T-helper 2 cell treated with Interferon-gamma antibody and Interleukin-4, amounts not matched to agents 5 μg/mL and 100 μg/mL, for 36 hours (primary cell): ENCODE data around the gene SLC6A4.
A peak's percentile ranks its signal among the peaks of the same experiment; 100 is the strongest.

Experiments used
- DNase-seq: peaks from one replicate; pipeline ENCODE4 v3.0.0; 2021; ENCODE audit warnings: low spot score
- H3K27ac Mint-ChIP-seq: one replicate; pipeline ENCODE4 v1.8.0; 2021; ENCODE audit warnings: mild to moderate bottlenecking, mixed read lengths
- H3K27me3 Mint-ChIP-seq: one replicate; pipeline ENCODE4 v1.8.0; 2021; ENCODE audit warnings: low read depth, mixed read lengths
- H3K36me3 Mint-ChIP-seq: one replicate; pipeline ENCODE4 v1.8.0; 2021; ENCODE audit warnings: low read depth, mixed read lengths
- H3K4me1 Mint-ChIP-seq: one replicate; pipeline ENCODE4 v1.8.0; 2021; ENCODE audit warnings: low read depth, mixed read lengths
- H3K4me3 Mint-ChIP-seq: one replicate; pipeline ENCODE4 v1.8.0; 2022; ENCODE audit warnings: mild to moderate bottlenecking, moderate library complexity, mixed read lengths
- H3K9me3 Mint-ChIP-seq: one replicate; pipeline ENCODE4 v1.8.0; 2021; ENCODE audit warnings: mixed read lengths

Gene SLC6A4

DNA sequence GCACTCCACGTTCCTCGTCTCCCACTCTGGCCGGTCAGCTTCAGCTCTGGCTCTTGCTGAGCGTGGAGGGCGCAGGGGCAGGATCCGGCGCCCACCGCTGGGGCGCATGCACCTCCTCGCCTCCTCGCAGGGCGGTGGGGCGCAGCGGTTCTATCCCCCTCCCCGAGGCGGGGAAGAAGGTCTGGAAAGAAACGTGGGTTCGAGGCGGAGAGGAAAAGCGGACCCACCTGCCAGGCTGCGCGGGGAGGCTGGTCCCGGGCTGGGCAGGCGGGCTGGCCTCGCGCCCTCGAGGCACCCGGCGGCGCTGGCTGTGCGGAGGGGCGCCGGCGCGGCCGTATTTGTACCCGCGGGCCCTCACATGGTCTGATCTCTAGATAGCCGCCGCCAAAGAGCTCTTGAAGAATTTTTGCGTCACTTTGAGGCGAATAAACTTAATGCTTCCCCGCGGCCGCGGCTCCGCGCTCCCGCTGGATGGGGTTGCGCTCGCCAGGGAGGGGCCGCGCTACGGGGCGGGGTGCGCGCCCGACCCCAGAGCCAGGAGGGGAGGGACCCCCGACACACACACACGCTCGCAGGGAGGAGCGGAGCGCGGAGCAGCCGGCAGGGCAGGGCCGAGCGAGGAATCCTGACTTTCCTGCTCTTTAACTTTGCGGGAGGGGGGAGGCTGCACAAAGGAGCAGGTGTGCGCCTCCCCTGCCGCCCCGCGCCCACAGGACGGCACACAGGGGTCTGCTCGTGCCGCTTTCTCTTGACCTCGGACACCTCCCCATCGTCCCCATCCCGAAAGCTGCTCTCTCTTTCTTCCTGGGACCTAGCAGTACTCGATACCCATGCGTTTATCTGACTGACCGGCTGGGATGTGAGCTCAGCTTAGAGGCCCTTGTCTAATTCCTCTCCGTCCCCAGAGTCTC lies at the start of gene SLC6A4:
Gene SLC6A4, minus strand, starts transcription at position 312 of the 911 bp plus-strand sequence. CDS start 13,739 bp downstream, outside the sequence.
- Mint-ChIP-seq H3K4me1 (peaks cover 13% of the 10 kb centered on the region), H3K4me3 (peak within 1 kb of the TSS; percentile 82), H3K27ac (no peak within 1 kb of the TSS), H3K27me3 (peaks cover 79% of the 10 kb centered on the region), H3K9me3 (no peaks in the 10 kb centered on the region), H3K36me3 (no peaks in the 10 kb centered on the region)
- DNase-seq: no peak

- H3K27me3 Mint-ChIP-seq: no peaks in the 10 kb centered on the region
- peaks cover 34% of the 10 kb centered on the region for H3K36me3 Mint-ChIP-seq
Observed at GRCh38 chr17:30279156-30279555, 43.7 kb upstream of the SLC6A4 start.

GRCh38 chr17:30278032-30278431 lies 42.5 kb upstream of the SLC6A4 start:
- H3K4me1 Mint-ChIP-seq: peaks cover 3% of the 10 kb centered on the region
- peaks cover 34% of the 10 kb centered on the region for H3K36me3 Mint-ChIP-seq
- no peak overlapping the region for H3K4me3 Mint-ChIP-seq
- no peaks in the 10 kb centered on the region for H3K27me3 Mint-ChIP-seq
- no peaks in the 10 kb centered on the region for H3K9me3 Mint-ChIP-seq
- H3K27ac Mint-ChIP-seq: no peak overlapping the region
- DNase-seq: no peak

More at GRCh38 chr17:30279156-30279555, 43.7 kb upstream of the SLC6A4 start:
- DNase-seq: no peak
- peaks cover 3% of the 10 kb centered on the region for H3K4me1 Mint-ChIP-seq
- H3K27ac Mint-ChIP-seq: no peak overlapping the region
- no peaks in the 10 kb centered on the region for H3K9me3 Mint-ChIP-seq
- H3K4me3 Mint-ChIP-seq: no peak overlapping the region

DNA sequence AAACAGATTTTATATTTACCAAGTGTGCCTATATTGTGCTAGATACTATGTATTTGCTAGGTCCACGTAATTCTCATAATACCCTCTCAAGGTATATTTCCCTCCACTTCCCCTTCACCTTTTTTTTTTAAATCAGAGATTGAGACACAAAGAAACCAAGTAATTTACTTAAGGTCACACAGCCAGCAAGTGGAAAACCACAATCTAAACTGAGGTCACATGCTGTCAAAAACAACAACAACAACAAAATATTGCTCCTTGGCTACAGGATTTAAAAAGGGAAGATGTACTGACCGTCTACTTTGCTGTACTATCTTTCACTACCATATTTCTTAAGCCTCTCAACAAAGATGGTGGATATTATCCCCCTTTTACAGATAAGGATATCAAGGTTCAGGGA lies 40.4 kb upstream of the SLC6A4 start:
- H3K36me3 Mint-ChIP-seq: peaks cover 47% of the 10 kb centered on the region
- H3K27ac Mint-ChIP-seq: no peak overlapping the region
- DNase-seq: no peak
- H3K27me3 Mint-ChIP-seq: no peaks in the 10 kb centered on the region
- no peaks in the 10 kb centered on the region for H3K9me3 Mint-ChIP-seq
- no peak overlapping the region for H3K4me3 Mint-ChIP-seq
- peaks cover 3% of the 10 kb centered on the region for H3K4me1 Mint-ChIP-seq

DNA sequence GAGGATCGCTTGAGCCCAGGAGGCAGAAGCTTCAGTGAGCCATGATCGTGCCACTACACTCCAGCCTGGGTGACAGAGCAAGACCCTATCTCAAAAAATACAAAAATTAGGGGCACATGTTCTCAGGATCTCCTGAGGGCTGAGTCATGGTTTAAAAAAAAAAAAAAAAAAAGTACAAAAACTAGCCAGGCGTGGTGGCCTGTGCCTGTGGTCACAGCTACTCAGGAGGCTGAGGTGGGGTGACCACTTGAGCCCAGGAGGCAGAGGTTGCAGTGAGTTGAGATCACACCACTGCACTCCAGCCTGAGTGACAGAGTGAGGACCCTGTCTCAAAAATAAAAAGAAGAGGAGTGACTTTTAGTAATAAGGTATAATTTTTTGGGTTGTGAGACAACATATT lies 39.4 kb upstream of the SLC6A4 start:
- no peak for DNase-seq
- H3K27me3 Mint-ChIP-seq: no peaks in the 10 kb centered on the region
- H3K36me3 Mint-ChIP-seq: peaks cover 48% of the 10 kb centered on the region
- H3K9me3 Mint-ChIP-seq: no peaks in the 10 kb centered on the region
- H3K4me1 Mint-ChIP-seq: peaks cover 3% of the 10 kb centered on the region
- no peak overlapping the region for H3K27ac Mint-ChIP-seq
- no peak overlapping the region for H3K4me3 Mint-ChIP-seq

DNA sequence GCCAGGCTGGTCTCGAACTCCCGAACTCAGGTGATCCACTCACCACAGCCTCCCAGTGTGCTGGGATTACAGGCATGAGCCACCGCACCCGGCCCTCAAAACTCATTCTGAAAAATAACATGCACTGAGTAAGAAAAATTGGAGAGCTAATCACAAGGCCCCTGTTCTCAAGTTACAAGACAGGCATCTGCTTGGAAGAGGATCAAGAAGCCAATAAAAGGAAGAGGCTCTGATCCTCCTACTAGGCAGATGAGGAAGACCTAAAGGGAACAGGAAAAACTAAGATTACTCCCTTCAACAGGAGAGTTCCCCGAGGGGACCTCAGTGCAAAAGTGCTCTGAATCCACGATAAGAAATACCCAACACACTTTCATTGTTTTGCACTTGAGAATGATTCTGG lies 37.9 kb upstream of the SLC6A4 start:
- Mint-ChIP-seq H3K27me3 (no peaks in the 10 kb centered on the region), H3K9me3 (no peaks in the 10 kb centered on the region), H3K27ac (no peak overlapping the region), H3K4me3 (no peak overlapping the region), H3K4me1 (peaks cover 3% of the 10 kb centered on the region), H3K36me3 (peaks cover 48% of the 10 kb centered on the region)
- DNase-seq: no peak

DNA sequence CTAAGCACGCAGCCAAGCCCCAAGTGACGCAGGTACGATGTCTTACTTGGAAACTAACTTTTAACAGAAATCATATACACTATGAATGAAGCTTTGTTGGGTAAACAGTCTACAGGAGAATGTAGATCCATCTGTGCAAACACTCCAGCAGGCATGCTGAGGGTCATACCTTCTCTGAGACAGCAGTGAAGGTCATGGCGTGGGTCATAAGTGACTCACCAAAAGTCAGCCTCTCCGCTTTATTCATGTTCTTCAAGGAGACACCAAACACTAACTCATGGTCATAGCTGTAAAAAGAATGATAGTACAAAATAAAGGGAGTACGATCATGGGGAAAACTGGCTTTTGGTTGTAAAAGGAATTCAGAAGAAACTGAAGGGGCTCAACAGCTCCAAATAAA lies 35.6 kb upstream of the SLC6A4 start:
- Mint-ChIP-seq H3K27ac (no peak overlapping the region), H3K36me3 (peaks cover 53% of the 10 kb centered on the region), H3K9me3 (no peaks in the 10 kb centered on the region), H3K4me3 (no peak overlapping the region), H3K27me3 (no peaks in the 10 kb centered on the region), H3K4me1 (peaks cover 3% of the 10 kb centered on the region)
- DNase-seq: no peak

- no peaks in the 10 kb centered on the region for H3K4me1 Mint-ChIP-seq
- H3K27ac Mint-ChIP-seq: no peak overlapping the region
- no peaks in the 10 kb centered on the region for H3K9me3 Mint-ChIP-seq
- H3K4me3 Mint-ChIP-seq: no peak overlapping the region
- peaks cover 53% of the 10 kb centered on the region for H3K36me3 Mint-ChIP-seq
- H3K27me3 Mint-ChIP-seq: no peaks in the 10 kb centered on the region
- DNase-seq: no peak
Observed at GRCh38 chr17:30267625-30268024, 32.1 kb upstream of the SLC6A4 start.

DNA sequence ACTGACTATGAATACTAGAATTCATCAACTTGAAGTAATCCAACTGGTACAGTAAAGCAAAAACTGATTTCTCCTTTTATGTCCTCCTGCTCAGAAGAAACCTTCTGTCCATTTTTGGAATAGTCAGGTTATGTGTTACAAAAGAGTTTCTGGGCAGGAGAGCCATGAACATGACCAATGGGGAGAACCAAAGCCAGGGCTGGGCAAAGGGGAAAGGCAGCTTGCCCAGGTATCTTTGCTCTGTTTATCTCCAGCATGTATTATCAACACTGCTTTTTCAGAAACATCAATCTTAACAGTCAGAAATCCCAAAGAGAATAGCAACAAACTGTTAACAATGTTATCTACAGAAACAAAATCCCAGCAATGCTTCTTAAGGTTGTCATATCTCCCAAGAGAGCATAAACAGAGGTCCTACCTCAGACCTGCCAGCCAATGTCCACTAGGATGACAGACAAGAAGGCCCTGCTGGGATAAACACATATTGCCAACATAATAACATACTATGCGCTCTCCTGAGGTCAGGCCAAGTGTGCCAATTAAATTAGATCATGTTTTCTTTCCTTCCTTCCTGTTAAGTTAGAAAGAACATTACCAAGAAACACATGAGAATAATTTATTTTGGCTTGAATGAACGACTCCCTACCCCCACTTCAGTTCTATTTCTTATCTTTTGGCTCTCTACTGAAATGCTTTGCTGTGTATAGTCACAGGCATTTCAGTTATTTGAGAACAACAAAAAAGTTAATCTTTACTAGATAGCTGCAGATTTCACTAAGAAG lies 28.2 kb upstream of the SLC6A4 start:
- peaks cover 37% of the 10 kb centered on the region for H3K36me3 Mint-ChIP-seq
- H3K27me3 Mint-ChIP-seq: no peaks in the 10 kb centered on the region
- H3K9me3 Mint-ChIP-seq: no peaks in the 10 kb centered on the region
- H3K27ac Mint-ChIP-seq: no peak overlapping the region
- DNase-seq: no peak
- H3K4me1 Mint-ChIP-seq: peaks cover 2% of the 10 kb centered on the region
- no peak overlapping the region for H3K4me3 Mint-ChIP-seq

GRCh38 chr17:30256756-30257506 lies 21.4 kb upstream of the SLC6A4 start:
- peaks cover 17% of the 10 kb centered on the region for H3K36me3 Mint-ChIP-seq
- H3K9me3 Mint-ChIP-seq: no peaks in the 10 kb centered on the region

DNA sequence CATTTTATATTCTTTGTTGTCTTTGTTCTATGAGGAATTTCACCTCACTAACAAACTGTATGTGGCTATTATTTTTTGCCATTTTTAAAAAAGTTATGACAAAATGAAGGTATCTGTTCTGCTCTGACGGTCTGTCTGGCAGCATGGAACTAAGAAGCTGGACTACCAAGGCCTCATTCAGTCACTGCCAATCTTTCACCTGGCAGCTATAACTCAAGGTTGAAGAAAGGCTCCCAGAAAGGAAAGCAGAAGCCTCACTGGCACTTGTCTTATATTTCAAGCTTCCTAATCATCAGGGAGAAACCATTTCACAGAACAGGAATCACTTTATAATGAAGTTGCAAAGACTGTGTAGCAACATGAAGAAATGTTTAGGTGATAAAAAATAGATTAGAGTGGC lies 18.7 kb upstream of the SLC6A4 start:
- H3K27me3 Mint-ChIP-seq: no peaks in the 10 kb centered on the region
- no peak for DNase-seq
- peaks cover 3% of the 10 kb centered on the region for H3K4me1 Mint-ChIP-seq
- H3K9me3 Mint-ChIP-seq: no peaks in the 10 kb centered on the region
- no peak overlapping the region for H3K4me3 Mint-ChIP-seq
- H3K27ac Mint-ChIP-seq: no peak overlapping the region
- H3K36me3 Mint-ChIP-seq: peaks cover 27% of the 10 kb centered on the region

More at GRCh38 chr17:30256756-30257506, 21.4 kb upstream of the SLC6A4 start:
- peaks cover 3% of the 10 kb centered on the region for H3K4me1 Mint-ChIP-seq
- peak overlapping the region; percentile 38 for H3K27ac Mint-ChIP-seq
- H3K4me3 Mint-ChIP-seq: no peak overlapping the region
- no peaks in the 10 kb centered on the region for H3K27me3 Mint-ChIP-seq
- no peak for DNase-seq

- Mint-ChIP-seq H3K27ac (no peak overlapping the region), H3K9me3 (no peaks in the 10 kb centered on the region), H3K4me3 (no peak overlapping the region), H3K27me3 (no peaks in the 10 kb centered on the region), H3K36me3 (peaks cover 28% of the 10 kb centered on the region), H3K4me1 (no peaks in the 10 kb centered on the region)
- no peak for DNase-seq
Observed at GRCh38 chr17:30253312-30253711, 17.8 kb upstream of the SLC6A4 start.

GRCh38 chr17:30251931-30252330 lies 16.4 kb upstream of the SLC6A4 start:
- Mint-ChIP-seq H3K4me1 (no peaks in the 10 kb centered on the region), H3K27ac (no peak overlapping the region), H3K4me3 (no peak overlapping the region), H3K36me3 (peaks cover 37% of the 10 kb centered on the region), H3K9me3 (no peaks in the 10 kb centered on the region), H3K27me3 (no peaks in the 10 kb centered on the region)
- no peak for DNase-seq
